GM19099 (cell line): ENCODE data around the gene HOOK2.

ENCODE experiments used
- POLR2A ChIP-seq: IDR thresholded peaks from 3 replicates; pipeline ENCODE4 v1.6.1; 2011; ENCODE audit warnings: low read depth; ENCODE audit not compliant: insufficient read length; ENCODE audit errors: extremely low read depth

The HOOK2 gene

GRCh38 chr19:12721656-12722565, 53.4 kb downstream of the HOOK2 start:
- TF ChIP-seq POLR2A = no peak

GRCh38 chr19:12720851-12721655, 54.3 kb downstream of the HOOK2 start:
- TF ChIP-seq POLR2A = no peak

GRCh38 chr19:12720296-12720695, 55.1 kb downstream of the HOOK2 start:
- no peak for TF ChIP-seq POLR2A

- TF ChIP-seq POLR2A = no peak
These were observed 59.4 kb downstream of the HOOK2 start for GRCh38 chr19:12715929-12716328.

GRCh38 chr19:12715102-12715501, 60.2 kb downstream of the HOOK2 start:
- TF ChIP-seq POLR2A = no peak
